Panc1 (cell line): Measurements from ENCODE around the gene NCAPG. TPM values are rescaled to one million over a fixed set of nuclear protein-coding genes. Genes with fewer than 3 reads are reported as not detected.

Experiments used
- ATAC-seq: fragments of 200-7000 bp; cut with Tn5 transposase; 2 replicates; pipeline ENCODE4 v1.9.1; 2020; ENCODE audit warnings: mild to moderate bottlenecking, moderate library complexity
- BruUV-seq: library from RNA; stranded (reverse); fragments of 400-500 nt; replicated peaks from 2 replicates; lab custom pipeline; 2021; lab: Mats Ljungman, UMichigan
- CTCF ChIA-PET: fragments of 300-600 bp; sonication (Branson Sonifier 250); formaldehyde crosslinking; loops from one replicate; lab custom pipeline; 2022; ENCODE audit warnings: antibody characterized with exemption; lab: Charles Lee
- POLR2A ChIA-PET: fragments of 300-600 bp; sonication (Branson Sonifier 250); formaldehyde crosslinking; loops from one replicate; lab custom pipeline; 2022; ENCODE audit warnings: antibody characterized with exemption; lab: Charles Lee
- DNase-seq: peaks from one replicate; pipeline ENCODE4 v3.0.0-alpha.2; 2010; ENCODE audit warnings: low read depth, low spot score
- H3K27ac ChIP-seq: 2 replicates; pipeline ENCODE4 v1.5.1; 2011; ENCODE audit warnings: mild to moderate bottlenecking, low read length, inconsistent platforms
- H3K27me3 ChIP-seq: fragments of 200-500 bp; sonication (Bioruptor generic); 2 replicates; pipeline ENCODE4 v1.6.0; 2014; ENCODE audit warnings: low read length, inconsistent platforms; ENCODE audit not compliant: control insufficient read depth, insufficient read depth
- H3K36me3 ChIP-seq: fragments of 200-500 bp; sonication (Bioruptor generic); 2 replicates; pipeline ENCODE4 v1.5.1; 2014; ENCODE audit warnings: inconsistent platforms, mild to moderate bottlenecking, low read length, moderate library complexity; ENCODE audit not compliant: control insufficient read depth, insufficient read depth
- H3K4me1 ChIP-seq: 2 replicates; pipeline ENCODE4 v1.5.1; 2011; ENCODE audit warnings: inconsistent platforms, mild to moderate bottlenecking, low read length, moderate library complexity; ENCODE audit not compliant: control insufficient read depth, insufficient read depth
- H3K4me3 ChIP-seq, 2 experiments: 2 replicates each; pipeline ENCODE4 v1.5.1; 2011 to 2012; ENCODE audit warnings: low read depth in 2 of 2, low read length in 2 of 2, mild to moderate bottlenecking in 2 of 2, inconsistent platforms in 1 of 2, moderate library complexity in 1 of 2
- H3K9me3 ChIP-seq: fragments of 200-500 bp; sonication (Bioruptor generic); 2 replicates; pipeline ENCODE4 v1.5.1; 2014; ENCODE audit warnings: low read depth, mild to moderate bottlenecking, inconsistent platforms, low read length, moderate library complexity; ENCODE audit not compliant: control insufficient read depth, insufficient read depth
- CTCF ChIP-seq: fragments of 450-650 bp; IDR thresholded peaks from 2 replicates; pipeline ENCODE4 v1.5.1; 2017; ENCODE audit warnings: mild to moderate bottlenecking
- POLR2AphosphoS5 ChIP-seq: IDR thresholded peaks from 2 replicates; pipeline ENCODE4 v1.6.1; 2012; ENCODE audit warnings: mild to moderate bottlenecking, low read depth, low read length, moderate library complexity
- REST ChIP-seq, 2 experiments: IDR thresholded peaks; 2 replicates each; pipeline ENCODE4 v1.6.1; 2011 to 2012; ENCODE audit warnings: low read depth in 2 of 2, control low read depth in 1 of 2, low read length in 1 of 2, mild to moderate bottlenecking in 1 of 2, moderate library complexity in 1 of 2; ENCODE audit not compliant: insufficient read depth in 1 of 2
- SIN3A ChIP-seq: IDR thresholded peaks from 2 replicates; pipeline ENCODE4 v1.6.1; 2012; ENCODE audit warnings: low read depth, mild to moderate bottlenecking, low read length, moderate library complexity, borderline replicate concordance; ENCODE audit not compliant: insufficient read depth
- TCF7L2 ChIP-seq: IDR thresholded peaks from 2 replicates; pipeline ENCODE4 v1.6.1; 2011; ENCODE audit warnings: mild to moderate bottlenecking, low read depth, low read length, inconsistent platforms
- in situ Hi-C: cut with HindIII; loops from 2 replicates; pipeline ENCODE4 v1.10.0; 2016; ENCODE audit warnings: low sequenced_read_pairs, low pct_unique_long_range_greater_than_20kb
- intact Hi-C: fragments of 100-400 bp; cut with micrococcal nuclease; formaldehyde crosslinking; loops from one replicate; pipeline ENCODE4 v1.10.0; 2022; ENCODE audit not compliant: unreplicated experiment
- total RNA-seq: library from RNA; stranded (reverse); gene quantifications from one replicate; pipeline ENCODE4 v1.2.1, GENCODE V29; 2021; ENCODE audit not compliant: unreplicated experiment

The NCAPG gene
- total RNA-seq, 1 experiment from 2014 or later = 31.0 TPM

- TF ChIP-seq SIN3A (no peak), REST (IDR thresholded peaks at IDR 0.05; ENCODE audit: insufficient read depth in 1 of 2, low read depth in 2 of 2, low read length in 1 of 2) (no peak), TCF7L2 (no peak), CTCF (no peak), POLR2AphosphoS5 (no peak)
- Histone ChIP-seq H3K9me3 (no peaks in the 10 kb centered on the region), H3K4me1 (no peaks in the 10 kb centered on the region), H3K4me3 (no peak overlapping the region), H3K27ac (no peak overlapping the region), H3K27me3 (no peaks in the 10 kb centered on the region), H3K36me3 (no peaks in the 10 kb centered on the region)
- ChIA-PET POLR2A (no interaction called here), CTCF (no interaction called here)
- ATAC-seq = no peak
- intact Hi-C loops (no loop called here), in situ Hi-C loops (no loop called here)
- no TSS peak for BruUV-seq
- DNase-seq = no peak
These were observed 41.2 kb upstream of the NCAPG start for GRCh38 chr4:17769406-17770174.

- in situ Hi-C loops (no loop called here), intact Hi-C loops (no loop called here)
- no peak overlapping the region for H3K27ac ChIP-seq
- no peaks in the 10 kb centered on the region for H3K27me3 ChIP-seq
- ChIA-PET CTCF (no interaction called here), POLR2A (no interaction called here)
- DNase-seq (no peak), ATAC-seq (no peak)
- H3K36me3 ChIP-seq = no peaks in the 10 kb centered on the region
- BruUV-seq = no TSS peak
- no peaks in the 10 kb centered on the region for H3K9me3 ChIP-seq
- TF ChIP-seq TCF7L2 (no peak), POLR2AphosphoS5 (no peak), REST (IDR thresholded peaks at IDR 0.05; ENCODE audit: insufficient read depth in 1 of 2, low read depth in 2 of 2, low read length in 1 of 2) (no peak), CTCF (no peak), SIN3A (no peak)
- no peak overlapping the region for H3K4me3 ChIP-seq
- no peaks in the 10 kb centered on the region for H3K4me1 ChIP-seq
These were observed 39.9 kb upstream of the NCAPG start for GRCh38 chr4:17770845-17771244.
